Endothelial cell of umbilical vein (primary cell): ENCODE measurements around the gene P2RY6.

ENCODE experiments used
- EZH2 ChIP-seq: IDR thresholded peaks from 2 replicates; pipeline ENCODE4 v1.6.1; 2012; ENCODE audit warnings: borderline replicate concordance, low read depth, mild to moderate bottlenecking, moderate library complexity, low read length, inconsistent platforms; ENCODE audit not compliant: severe bottlenecking
- FOS ChIP-seq: IDR thresholded peaks from 2 replicates; pipeline ENCODE4 v1.6.1; 2011; ENCODE audit warnings: mild to moderate bottlenecking, low read length, moderate library complexity, borderline replicate concordance; ENCODE audit not compliant: insufficient read depth
- GATA2 ChIP-seq: IDR thresholded peaks from 2 replicates; pipeline ENCODE4 v1.7.0; 2011; ENCODE audit warnings: low read depth, mild to moderate bottlenecking, moderate library complexity, mixed read lengths, low read length; ENCODE audit not compliant: insufficient read length, insufficient read depth
- JUN ChIP-seq: IDR thresholded peaks from 2 replicates; pipeline ENCODE4 v1.6.1; 2011; ENCODE audit warnings: borderline replicate concordance, low read depth; ENCODE audit not compliant: insufficient read length, insufficient read depth
- MYC ChIP-seq: IDR thresholded peaks from one replicate; pipeline ENCODE4 v1.6.1; 2011; ENCODE audit warnings: mild to moderate bottlenecking, low read depth, low read length
- POLR2A ChIP-seq: IDR thresholded peaks from 2 replicates; pipeline ENCODE4 v1.6.1; 2012; ENCODE audit warnings: low read depth, mild to moderate bottlenecking, control low read depth, low read length
- POLR2AphosphoS5 ChIP-seq: IDR thresholded peaks from 2 replicates; pipeline ENCODE4 v1.6.1; 2012; ENCODE audit warnings: low read depth, mild to moderate bottlenecking, control low read depth, low read length, moderate library complexity; ENCODE audit not compliant: insufficient read depth
- TF ChIP-seq, protein P1 (sequence below), 2 donors: IDR thresholded peaks; 1 replicate in 1 of 2; 2 replicates in 1 of 2; pipeline ENCODE4 v1.5.1; 2011; ENCODE audit warnings: low read length in 2 of 2, mild to moderate bottlenecking in 2 of 2, moderate library complexity in 2 of 2, control low read depth in 1 of 2, inconsistent platforms in 1 of 2, low read depth in 1 of 2; ENCODE audit not compliant: insufficient read depth in 1 of 2; ENCODE audit errors: extremely low read depth in 1 of 2
- TF ChIP-seq, protein P2 (sequence below): IDR thresholded peaks from 2 replicates; pipeline ENCODE4 v1.6.1; 2011; ENCODE audit not compliant: insufficient read depth, insufficient read length

DNA sequence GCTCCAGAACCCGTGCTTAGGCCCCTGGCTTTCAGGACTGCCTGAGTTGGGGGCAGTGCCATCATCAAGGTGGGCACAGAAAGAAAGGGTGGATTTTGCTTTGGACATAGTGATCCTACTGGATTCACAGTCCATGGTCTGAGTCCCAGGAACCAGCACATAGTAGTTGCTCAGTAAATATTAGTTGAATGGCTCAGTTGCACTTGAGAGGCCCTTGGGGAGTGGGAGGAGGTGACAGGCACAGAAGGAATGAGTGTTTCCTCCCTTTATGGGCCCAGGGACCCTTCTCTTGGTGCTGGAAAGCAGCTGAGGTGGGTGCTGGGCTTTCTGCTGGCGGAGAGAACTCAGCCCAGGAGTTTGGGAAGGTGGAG, 52.5 kb downstream of the P2RY6 start:
- TF ChIP-seq, protein P1, sequence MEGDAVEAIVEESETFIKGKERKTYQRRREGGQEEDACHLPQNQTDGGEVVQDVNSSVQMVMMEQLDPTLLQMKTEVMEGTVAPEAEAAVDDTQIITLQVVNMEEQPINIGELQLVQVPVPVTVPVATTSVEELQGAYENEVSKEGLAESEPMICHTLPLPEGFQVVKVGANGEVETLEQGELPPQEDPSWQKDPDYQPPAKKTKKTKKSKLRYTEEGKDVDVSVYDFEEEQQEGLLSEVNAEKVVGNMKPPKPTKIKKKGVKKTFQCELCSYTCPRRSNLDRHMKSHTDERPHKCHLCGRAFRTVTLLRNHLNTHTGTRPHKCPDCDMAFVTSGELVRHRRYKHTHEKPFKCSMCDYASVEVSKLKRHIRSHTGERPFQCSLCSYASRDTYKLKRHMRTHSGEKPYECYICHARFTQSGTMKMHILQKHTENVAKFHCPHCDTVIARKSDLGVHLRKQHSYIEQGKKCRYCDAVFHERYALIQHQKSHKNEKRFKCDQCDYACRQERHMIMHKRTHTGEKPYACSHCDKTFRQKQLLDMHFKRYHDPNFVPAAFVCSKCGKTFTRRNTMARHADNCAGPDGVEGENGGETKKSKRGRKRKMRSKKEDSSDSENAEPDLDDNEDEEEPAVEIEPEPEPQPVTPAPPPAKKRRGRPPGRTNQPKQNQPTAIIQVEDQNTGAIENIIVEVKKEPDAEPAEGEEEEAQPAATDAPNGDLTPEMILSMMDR (IDR thresholded peaks at IDR 0.05; ENCODE audit: extremely low read depth in 1 of 2, insufficient read depth in 1 of 2, low read depth in 1 of 2, low read length in 2 of 2): no peak
- no peak for TF ChIP-seq EZH2
- no peak for TF ChIP-seq POLR2A
- no peak for TF ChIP-seq POLR2AphosphoS5
- TF ChIP-seq MYC: no peak
- TF ChIP-seq, protein P2, sequence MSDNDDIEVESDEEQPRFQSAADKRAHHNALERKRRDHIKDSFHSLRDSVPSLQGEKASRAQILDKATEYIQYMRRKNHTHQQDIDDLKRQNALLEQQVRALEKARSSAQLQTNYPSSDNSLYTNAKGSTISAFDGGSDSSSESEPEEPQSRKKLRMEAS: no peak
- TF ChIP-seq FOS: no peak
- no peak for TF ChIP-seq GATA2
- TF ChIP-seq JUN: no peak
